ENCODE data around the gene SNUPN.
"Not testable (repeated sequence)": the region's sequence is repeated elsewhere in the genome, so short reads cannot be mapped to it uniquely, and the experiment has no call there.

Gene SNUPN

GRCh38 chr15:75583701-75584100 is 41.8 kb downstream of the SNUPN start:
- DNase-seq (ENCODE audit: low spot score) = no peak

GRCh38 chr15:75582943-75583342 is 42.6 kb downstream of the SNUPN start:
- DNase-seq (ENCODE audit: low spot score) = not testable (repeated sequence)

GRCh38 chr15:75578948-75579920 is 46.3 kb downstream of the SNUPN start, which contains the start of gene PTPN9:
PTPN9 (minus strand) TSS chr15:75579315; CDS start chr15:75578776, 539 bp downstream.
- peak; percentile 81 for DNase-seq (ENCODE audit: low spot score)

GRCh38 chr15:75578173-75578947 is 47.2 kb downstream of the SNUPN start:
- DNase-seq (ENCODE audit: low spot score) = peak; percentile 41

GRCh38 chr15:75577401-75578172 is 47.9 kb downstream of the SNUPN start:
- peak; percentile 21 for DNase-seq (ENCODE audit: low spot score)

GRCh38 chr15:75573648-75574384 is 51.7 kb downstream of the SNUPN start:
- no peak for DNase-seq (ENCODE audit: low spot score)

DNA sequence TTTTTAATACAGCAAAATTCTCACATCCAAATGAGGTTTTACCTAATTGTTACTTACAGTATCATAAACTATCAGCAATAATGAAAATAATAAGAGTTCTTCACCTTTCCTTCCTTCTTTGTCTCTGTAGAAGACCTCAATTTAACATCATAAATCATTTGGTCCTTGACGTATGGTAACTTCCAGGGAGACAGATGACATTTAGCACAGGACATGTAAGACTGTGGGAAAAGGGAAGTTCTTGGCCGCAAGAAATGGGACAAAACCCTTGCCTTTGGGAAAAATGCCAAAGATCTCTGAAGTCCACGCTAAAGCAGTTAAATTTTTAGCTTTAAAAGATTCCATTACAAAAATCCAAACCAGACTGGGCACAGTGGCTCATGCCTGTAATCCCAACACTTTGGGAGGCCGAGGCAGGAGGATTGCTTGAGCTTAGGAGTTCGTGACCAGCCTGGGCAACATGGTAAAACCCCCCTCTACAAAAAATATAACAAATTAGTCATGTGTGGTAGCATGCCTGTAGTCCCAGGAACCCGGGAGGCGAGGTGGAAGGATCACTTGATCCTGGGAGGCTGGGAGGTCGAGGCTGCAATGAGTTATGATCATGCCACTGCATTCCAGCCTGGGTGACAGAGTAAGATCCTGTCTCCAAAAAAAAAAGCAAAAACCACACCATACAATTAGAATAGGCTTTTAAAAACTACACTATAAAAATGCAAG is 55.2 kb downstream of the SNUPN start:
- no peak for DNase-seq (ENCODE audit: low spot score)

- DNase-seq (ENCODE audit: low spot score) = peak; percentile 40
These were observed 60.2 kb downstream of the SNUPN start for GRCh38 chr15:75565062-75565970.

DNA sequence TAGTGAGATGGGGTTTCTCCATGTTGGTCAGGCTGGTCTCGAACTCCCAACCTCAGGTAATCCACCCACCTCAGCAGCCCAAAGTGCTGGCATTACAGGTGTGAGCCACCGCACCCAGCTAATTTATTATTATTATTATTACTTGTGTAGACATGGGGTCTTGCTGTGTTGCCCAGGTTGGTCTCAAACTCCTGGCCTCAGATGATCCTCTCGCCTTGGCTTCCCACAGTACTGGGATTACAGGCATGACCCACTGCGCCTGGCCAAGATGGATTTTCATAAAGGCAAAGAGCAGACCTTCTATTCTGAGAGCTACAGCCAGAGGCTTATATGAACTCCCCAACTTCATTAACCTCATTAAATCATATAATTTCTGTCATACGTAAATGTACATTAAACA is 63.6 kb downstream of the SNUPN start:
- no peak for DNase-seq (ENCODE audit: low spot score)

GRCh38 chr15:75559360-75559759 is 66.2 kb downstream of the SNUPN start:
- DNase-seq (ENCODE audit: low spot score) = not testable (repeated sequence)

DNA sequence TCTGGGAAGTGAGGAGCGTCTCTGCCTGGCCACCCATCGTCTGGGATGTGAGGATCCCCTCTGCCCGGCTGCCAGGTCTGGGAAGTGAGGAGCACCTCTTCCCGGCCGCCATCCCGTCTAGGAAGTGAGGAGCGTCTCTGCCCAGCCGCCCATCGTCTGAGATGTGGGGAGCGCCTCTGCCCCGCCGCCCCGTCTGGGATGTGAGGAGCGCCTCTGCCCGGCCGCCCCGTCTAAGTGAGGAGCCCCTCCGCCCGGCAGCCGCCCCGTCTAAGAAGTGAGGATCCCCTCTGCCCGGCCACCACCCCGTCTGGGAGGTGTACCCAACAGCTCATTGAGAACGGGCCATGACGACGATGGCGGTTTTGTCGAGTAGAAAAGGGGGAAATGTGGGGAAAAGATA is 66.6 kb downstream of the SNUPN start:
- not testable (repeated sequence) for DNase-seq (ENCODE audit: low spot score)

DNA sequence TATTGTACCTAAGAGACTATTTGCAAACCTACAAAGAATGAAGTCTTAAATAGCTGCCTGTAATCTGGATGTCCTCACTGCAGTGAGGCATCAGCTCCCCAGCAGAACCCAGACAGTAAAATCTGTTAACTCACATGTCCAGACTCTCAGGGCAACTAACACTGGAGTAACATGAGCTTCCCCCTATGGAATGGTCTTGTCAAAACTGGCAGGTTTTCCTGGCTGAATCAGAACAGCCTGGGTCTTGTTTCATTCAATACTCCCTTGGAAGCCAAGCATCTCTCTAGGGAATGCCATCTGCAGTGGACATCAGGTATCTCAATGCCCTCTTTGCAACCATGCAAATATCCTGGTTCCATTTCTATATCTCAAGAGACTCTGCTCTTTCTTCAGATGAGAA is 70.8 kb downstream of the SNUPN start:
- DNase-seq (ENCODE audit: low spot score) = no peak

GRCh38 chr15:75553659-75554058 is 71.9 kb downstream of the SNUPN start:
- no peak for DNase-seq (ENCODE audit: low spot score)

DNA sequence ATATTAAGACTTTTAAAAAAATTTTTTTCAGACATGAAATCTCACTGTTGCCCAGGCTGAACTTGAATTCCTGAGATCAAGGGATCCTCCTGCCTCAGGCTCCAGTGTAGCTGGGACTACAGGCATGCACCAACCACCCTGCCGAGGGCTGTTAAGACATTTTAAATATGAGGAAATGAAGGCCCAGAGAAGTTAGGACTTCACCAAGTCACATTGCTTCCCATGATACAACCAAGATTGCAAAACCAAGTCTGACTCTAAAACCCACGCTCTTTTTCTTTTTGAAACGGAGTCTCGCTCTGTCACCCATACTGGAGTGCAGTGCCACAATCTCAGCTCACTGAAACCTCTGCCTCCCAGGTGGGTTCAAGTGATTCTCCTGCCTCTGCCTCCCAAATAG is 74.4 kb downstream of the SNUPN start:
- no peak for DNase-seq (ENCODE audit: low spot score)
